ENCODE measurements around the gene SOX18. TPM values are rescaled to one million over a fixed set of nuclear protein-coding genes. Genes with fewer than 3 reads are reported as not detected.
"Not testable (repeated sequence)": the region's sequence is repeated elsewhere in the genome, so short reads cannot be mapped to it uniquely, and the experiment has no call there.

The SOX18 gene
- polyA plus RNA-seq, 10 donors: 7.0 to 16.8 (median 10.7) TPM

DNA sequence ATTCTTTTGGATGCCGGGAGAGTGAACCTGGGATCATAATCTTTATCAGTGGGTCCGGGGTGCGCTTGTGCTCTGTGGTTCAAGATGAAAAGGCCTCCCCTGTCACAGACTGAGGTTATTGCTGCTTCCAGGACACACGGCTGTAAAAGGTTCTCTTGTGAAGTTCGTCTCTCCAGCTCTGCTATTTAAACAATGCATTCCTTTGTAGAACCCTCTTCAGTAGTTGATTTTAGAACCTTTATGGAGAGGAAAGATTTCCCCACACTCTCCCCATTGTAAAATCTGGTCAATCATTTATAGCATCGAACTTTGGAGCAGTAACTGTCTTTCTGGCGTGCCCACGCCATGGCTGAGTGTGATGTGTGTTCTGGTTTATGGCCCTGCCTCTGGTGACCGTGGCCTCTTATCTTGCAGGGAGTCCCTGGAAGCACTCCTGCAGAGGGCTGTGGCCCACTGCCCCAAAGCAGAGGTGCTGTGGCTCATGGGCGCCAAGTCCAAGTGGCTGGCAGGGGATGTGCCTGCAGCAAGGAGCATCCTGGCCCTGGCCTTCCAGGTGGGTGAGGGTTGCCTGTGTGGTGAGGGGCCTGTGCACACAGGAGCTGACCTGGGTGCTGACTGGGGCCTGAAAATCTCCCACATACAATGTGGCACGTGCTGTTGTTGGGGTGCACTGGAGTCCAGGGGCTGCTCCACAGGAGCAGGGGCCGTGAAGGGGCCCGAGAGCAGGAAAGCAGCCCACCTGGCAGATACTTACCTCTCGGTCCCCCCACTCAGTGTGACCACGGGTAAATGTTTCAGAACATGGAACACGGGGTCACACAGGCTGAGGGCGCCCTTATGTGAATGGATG, 25.1 kb downstream of the SOX18 start:
- no peak for DNase-seq

DNA sequence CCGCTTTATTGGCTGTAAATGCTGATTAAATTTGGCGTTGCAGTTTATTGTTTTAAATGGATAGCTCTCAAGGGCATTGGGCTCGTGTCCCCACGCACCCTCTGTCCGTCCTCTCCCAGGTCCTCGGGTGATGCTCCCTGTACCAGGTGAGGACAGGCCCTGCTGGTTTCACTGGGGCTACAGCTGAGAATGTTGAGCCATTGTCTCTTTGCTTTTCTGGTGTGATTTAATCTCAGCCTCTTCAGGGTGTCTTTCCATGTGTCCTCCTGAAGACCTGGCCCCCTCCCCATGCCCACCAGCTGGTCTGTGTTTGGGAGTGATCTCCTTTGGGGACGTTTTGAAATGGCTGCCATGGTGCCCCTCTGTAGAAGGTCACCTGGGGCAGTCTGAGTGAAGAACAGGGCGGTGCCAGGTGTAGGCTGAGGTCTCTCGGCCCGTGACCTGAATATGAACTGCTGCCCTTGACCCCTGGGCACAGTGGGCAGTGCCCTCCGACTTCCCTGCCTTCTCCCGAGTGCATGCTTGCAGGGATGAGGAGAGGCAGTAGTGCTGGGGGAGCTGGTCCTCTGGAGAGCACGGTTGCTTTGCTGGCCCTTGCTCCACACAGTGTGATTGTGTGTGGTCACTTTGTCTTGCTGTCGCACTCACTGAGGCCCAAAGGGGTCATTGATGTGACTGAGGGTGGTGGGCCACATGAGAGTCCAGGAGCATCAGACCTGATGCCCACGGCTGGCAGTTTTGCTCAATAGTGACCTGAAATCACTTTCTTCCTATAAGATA, 25.9 kb downstream of the SOX18 start:
- DNase-seq: no peak

DNA sequence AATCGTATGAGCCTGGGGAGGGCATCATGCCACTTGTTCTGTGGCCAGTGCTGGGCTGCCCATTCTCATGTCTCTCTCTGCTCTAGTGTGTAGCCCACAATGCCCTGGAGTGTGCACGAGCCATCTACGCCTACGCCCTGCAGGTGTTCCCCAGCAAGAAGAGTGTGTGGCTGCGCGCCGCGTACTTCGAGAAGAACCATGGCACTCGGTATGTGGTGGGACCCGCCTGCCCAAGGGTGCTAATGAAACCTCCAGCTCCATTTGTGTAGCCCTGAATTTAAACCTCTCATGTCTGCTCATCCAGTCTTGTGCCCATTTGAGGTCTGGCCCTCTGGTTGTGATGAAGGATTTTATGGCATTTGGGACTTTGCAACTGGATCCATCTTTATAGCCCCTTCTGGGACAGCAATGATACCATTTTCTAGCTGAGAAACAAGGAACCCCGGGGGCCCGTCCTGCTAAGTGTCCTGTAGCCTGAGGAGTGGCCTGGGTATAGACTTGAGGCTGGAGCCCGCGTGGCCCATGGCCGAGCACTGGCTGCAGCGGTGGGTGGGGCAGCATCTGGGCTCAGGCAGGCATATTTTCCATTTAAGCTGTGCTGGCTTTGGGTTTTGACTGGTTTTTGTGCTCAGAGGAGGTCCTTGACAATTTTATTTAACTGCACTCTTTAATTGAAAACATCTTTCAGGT, 26.6 kb downstream of the SOX18 start:
- DNase-seq: no peak

DNA sequence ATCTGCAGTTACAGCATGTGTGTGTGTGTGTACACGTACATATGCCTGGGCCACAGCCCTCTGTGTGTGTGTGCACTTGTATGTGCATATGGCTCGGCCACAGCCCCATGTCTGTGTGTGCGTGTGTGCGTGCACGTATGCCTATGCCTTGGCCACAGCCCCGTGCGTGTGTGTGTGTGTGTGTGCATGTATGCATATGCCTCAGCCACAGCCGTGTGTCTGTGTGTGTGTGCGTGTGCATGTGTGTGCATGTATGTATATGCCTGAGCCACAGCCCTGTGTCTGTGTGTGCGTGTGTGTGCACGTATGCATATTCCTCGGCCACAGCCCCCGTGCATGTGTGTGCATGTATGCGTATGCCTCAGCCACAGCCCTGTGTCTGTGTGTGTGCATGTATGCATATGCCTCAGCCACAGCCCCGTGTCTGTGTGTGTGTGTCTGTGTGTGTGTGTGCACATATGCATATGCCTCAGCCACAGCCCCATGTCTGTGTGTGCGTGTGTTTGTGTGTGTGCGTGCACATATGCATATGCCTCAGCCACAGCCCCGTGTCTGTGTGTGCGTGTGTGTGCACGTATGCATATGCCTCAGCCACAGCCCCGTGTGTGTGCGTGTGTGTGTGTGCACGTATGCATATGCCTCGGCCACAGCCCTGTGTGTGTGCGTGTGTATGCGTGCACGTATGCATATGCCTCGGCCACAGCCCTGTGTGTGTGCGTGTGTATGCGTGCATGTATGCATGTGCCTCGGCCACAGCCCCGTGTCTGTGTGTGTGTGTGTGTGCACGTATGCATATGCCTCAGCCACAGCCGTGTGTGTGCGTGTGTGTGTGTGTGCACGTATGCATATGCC, 28.1 kb downstream of the SOX18 start:
- DNase-seq: no peak

DNA sequence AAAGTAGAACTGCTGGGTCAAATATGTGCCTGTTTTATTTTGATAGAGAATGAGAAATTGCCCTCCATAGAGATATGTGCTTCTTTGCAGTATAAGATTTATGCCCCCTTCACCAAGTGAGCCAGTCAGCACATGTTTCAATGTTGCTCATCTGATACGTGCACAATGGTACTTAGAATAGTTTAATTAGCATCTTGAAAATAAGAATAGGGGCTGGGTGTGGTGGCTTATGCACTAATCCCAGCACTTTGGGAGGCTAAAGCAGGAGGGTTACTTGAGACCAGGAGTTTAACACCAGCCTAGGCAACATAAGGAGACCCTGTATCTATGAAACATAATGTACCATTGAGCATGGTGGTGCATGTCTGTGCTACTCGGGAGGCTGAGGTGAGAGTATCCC, 33.8 kb downstream of the SOX18 start:
- no peak for DNase-seq

DNA sequence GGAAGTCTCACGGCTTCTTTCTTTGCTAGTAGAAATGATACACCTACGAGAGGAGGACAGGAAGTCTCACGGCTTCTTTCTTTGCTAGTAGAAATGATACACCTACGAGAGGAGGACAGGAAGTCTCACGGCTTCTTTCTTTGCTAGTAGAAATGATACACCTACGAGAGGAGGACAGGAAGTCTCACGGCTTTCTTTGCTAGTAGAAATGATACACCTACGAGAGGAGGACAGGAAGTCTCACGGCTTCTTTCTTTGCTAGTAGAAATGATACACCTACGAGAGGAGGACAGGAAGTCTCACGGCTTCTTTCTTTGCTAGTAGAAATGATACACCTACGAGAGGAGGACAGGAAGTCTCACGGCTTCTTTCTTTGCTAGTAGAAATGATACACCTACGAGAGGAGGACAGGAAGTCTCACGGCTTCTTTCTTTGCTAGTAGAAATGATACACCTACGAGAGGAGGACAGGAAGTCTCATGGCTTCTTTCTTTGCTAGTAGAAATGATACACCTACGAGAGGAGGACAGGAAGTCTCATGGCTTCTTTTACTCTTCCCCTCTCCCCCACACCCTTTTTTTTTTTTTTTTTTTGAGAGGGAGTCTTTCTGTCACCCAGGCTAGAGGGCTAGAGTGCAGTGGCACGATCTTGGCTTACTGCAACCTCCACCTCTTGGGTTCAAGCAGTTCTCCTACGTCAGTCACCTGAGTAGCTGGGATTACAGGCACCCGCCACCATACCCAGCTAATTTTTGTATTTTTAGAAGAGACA, 36.9 kb downstream of the SOX18 start:
- DNase-seq: not testable (repeated sequence)

DNA sequence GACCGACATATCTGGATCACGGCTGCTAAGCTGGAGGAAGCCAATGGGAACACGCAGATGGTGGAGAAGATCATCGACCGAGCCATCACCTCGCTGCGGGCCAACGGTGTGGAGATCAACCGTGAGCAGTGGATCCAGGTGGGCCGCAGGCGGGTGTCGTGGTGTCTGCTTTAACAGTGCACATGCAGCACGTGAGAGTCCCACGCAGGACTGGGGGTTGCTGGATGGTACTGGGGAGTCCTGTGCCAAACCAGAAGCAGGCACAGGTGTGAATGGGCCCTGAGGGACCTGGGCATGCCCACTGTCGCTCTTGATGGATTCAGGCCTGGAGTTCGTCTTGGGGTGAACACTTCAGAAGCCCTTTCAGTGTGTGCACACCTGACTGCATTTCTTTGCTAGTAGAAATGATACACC, 38.1 kb downstream of the SOX18 start:
- DNase-seq: no peak

DNA sequence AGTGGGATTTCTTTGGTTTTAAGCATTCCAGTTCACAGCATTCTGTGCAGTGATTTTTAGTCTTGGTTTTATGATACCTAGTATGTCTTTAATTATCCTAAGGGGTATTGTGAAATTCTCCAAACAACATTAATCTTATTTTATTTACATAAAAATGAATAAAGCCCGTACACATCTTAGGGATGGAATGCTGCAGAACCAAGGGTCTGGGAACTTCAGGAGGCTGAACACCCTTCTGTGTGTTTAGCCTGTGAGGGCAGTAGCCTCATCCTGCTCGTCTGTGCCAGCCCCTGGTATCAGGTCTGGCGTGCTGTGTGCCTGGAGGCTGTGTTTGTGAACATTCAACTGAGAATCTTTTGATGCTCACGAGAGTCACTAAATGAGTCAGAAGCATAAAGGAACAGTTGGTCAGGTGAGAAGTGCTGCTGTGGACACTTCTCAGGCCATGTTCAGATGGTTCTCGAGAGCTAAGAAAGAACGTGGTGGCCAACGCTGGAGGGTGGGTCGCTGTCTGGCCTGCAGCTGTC, 38.7 kb downstream of the SOX18 start:
- no peak for DNase-seq

DNA sequence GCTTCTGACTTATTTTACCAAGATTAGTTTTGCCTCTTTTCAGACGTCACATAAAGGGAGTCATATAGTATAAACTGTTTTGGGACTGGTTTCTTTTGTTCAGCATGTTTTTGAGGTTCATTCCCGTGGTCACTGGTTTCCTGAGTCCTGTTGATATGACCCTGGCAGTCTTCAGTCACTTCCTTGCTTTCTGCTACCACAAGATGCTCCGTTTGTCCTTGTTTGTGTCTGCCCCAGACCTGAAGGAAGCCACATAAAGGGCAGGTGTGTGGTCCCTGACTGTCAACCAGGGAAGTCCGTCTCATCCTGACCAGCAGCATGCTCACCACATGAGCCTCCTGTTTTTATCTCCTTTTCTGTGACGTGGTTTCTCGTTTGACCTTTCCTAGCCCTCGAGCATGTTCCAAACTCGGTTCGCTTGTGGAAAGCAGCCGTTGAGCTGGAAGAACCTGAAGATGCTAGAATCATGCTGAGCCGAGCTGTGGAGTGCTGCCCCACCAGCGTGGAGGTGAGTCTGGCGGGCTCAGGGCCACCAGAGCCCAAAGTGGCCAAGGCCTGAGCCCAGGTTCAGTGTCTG, 39.5 kb downstream of the SOX18 start:
- no peak for DNase-seq

DNA sequence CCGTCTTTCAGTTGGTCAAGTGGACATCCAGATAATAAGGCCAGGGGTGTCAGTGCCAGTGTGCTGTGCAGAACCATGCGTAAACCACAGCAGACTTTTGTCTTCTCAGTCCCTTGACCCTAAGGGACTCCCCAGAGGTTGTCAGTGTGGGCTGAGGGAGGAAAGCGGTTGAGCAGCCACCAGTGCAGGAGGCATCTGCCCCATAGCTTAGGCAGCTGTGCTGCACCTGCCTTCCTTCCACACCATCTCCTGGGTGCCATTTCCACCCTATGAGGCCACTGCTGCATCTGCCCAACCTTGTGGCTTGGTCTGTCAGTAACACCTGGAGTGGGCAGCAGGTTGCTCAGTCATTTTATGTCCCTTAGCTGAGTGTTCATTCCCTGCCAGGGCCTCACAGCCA, 42.5 kb downstream of the SOX18 start:
- DNase-seq: no peak

DNA sequence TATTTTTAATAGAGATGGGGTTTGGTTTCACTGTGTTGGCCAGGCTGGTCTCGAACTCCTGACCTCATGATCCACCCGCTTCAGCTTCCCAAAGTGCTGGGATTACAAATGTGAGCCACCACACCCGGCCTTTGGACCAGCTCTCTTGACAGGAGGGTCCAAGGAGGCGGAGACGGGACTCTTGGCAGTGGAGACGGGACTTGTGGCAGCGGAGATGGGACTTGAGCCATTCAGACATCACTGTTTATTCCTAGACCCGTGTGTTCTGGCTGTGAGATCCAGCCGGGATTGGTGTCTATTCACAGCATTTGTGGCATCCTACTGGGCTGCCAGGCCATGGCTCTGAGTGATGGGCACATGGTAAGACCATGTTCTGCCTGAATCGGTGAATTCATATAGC, 42.9 kb downstream of the SOX18 start:
- DNase-seq: no peak

DNA sequence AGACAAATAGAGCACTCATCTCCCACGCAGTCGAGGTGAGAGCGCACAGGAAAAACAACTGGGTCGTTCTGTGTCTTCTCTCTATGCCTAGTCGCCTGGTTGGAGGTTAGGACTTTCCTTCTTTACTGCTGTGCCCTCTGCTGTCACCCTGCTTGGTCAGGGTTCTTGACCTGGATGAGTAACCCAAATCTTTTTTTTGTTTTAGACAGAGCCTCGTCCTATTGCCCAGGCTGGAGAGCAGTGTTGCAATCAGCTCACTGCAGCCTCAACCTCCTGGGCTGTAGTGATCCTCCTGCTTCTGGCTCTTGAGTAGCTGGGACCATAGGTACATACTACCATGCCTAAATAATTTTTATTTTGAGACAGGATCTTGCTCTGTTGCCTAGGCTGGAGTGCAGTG, 44.0 kb downstream of the SOX18 start:
- no peak for DNase-seq

DNA sequence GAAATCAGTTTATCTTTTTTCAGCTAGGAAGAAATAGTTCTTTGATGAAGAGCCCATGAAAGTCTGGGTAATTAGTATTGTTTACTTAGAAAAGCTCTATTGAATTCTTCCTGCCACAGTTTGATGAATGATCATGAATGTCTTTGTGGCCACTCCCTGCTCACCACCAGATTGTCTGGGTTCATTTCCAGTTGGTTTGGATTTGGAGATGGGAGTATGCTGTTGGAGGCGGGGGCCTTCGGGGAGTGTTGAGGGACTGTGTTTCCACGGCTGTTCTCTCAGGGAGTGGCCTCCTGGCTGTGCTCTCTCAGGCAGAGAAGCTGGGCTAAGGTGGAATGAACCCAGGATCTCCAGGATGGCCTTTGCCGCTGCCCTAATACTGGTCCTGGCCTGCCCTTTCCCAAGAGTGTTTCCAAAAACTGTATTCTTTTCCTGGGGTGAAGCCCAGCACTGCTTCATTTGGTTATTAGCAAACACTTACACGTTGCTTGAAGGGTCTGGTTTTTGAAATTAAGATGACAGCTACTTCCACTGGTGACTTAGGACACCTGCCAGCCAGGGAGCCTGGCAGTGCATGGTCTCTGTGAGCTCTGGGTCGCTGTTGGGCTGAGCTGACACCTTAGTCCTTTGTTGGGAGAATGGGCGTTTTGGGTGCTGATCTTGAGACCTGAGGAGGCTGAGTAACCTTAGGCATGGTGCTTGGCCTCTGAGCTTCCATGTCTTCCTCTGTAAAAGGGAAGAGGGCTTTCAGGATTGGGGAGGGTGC, 45.3 kb downstream of the SOX18 start:
- no peak for DNase-seq

DNA sequence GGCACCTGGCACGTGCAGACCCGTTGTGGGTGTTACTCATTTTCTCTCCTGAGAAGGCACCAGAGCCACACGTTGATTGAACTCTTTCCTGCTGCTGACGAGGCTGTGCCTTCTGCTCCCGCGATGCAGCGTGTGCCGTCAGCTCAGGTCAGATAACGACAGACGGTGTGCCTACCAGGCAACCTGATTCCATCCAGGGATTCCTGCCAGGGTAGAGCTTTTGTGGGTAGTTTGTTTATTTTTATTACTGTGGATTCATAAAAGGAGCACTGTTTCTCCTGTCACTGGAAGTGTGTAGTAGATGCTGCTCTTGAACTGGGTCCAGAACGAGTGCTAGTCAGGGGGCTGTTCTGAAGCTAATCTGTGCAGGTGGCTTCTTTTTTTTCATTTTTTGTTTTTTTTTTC, 47.8 kb downstream of the SOX18 start:
- no peak for DNase-seq

DNA sequence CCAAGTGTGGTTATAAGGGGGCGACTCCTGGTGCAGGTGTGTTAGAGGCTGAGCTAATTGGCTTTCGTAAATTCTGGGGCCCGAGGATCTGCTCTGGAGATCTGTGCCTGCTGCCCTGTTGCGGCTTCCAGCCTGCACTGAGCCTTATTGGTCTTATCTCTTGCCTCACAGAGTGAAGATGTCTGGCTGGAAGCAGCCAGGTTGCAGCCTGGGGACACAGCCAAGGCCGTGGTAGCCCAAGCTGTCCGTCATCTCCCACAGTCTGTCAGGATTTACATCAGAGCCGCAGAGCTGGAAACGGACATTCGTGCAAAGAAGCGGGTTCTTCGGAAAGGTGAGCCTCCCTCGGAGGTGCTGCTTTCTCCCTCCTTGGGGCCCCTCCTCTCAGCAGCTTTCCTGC, 48.5 kb downstream of the SOX18 start:
- DNase-seq: no peak
